ENCODE measurements around the gene PTPRG.
"Not testable (repeated sequence)": the region's sequence is repeated elsewhere in the genome, so short reads cannot be mapped to it uniquely, and the experiment has no call there.

Gene PTPRG

GRCh38 chr3:61730577-61731231 is 169.3 kb downstream of the PTPRG start:
- no peak for DNase-seq

- no peak for DNase-seq
These were observed 171.6 kb downstream of the PTPRG start for GRCh38 chr3:61733000-61733399.

- DNase-seq = no peak
These were observed 172.5 kb downstream of the PTPRG start for GRCh38 chr3:61733876-61734275.

- DNase-seq = no peak
These were observed 173.6 kb downstream of the PTPRG start for GRCh38 chr3:61734749-61735686.

GRCh38 chr3:61736506-61736905 is 175.1 kb downstream of the PTPRG start:
- no peak for DNase-seq

- DNase-seq = no peak
These were observed 178.3 kb downstream of the PTPRG start for GRCh38 chr3:61739640-61740039.

- DNase-seq = no peak
These were observed 179.1 kb downstream of the PTPRG start for GRCh38 chr3:61740494-61740893.

- no peak for DNase-seq
These were observed 180.2 kb downstream of the PTPRG start for GRCh38 chr3:61741551-61741950.

- DNase-seq = no peak
These were observed 180.6 kb downstream of the PTPRG start for GRCh38 chr3:61742006-61742405.

- no peak for DNase-seq
These were observed 181.7 kb downstream of the PTPRG start for GRCh38 chr3:61743067-61743466.

GRCh38 chr3:61743686-61744242 is 182.4 kb downstream of the PTPRG start:
- DNase-seq = no peak

- no peak for DNase-seq
These were observed 186.9 kb downstream of the PTPRG start for GRCh38 chr3:61748288-61748687.

GRCh38 chr3:61750766-61751165 is 189.4 kb downstream of the PTPRG start:
- DNase-seq = no peak

- DNase-seq = no peak
These were observed 197.5 kb downstream of the PTPRG start for GRCh38 chr3:61758839-61759238.

- DNase-seq = not testable (repeated sequence)
These were observed 199.4 kb downstream of the PTPRG start for GRCh38 chr3:61760783-61761182.

- DNase-seq = no peak
These were observed 200.5 kb downstream of the PTPRG start for GRCh38 chr3:61761694-61762430.

- DNase-seq = no peak
These were observed 203.9 kb downstream of the PTPRG start for GRCh38 chr3:61765157-61765876.

- no peak for DNase-seq
These were observed 207.1 kb downstream of the PTPRG start for GRCh38 chr3:61768284-61769037.

- no peak for DNase-seq
These were observed 208.1 kb downstream of the PTPRG start for GRCh38 chr3:61769266-61769990.

GRCh38 chr3:61771976-61772375 is 210.6 kb downstream of the PTPRG start:
- no peak for DNase-seq

GRCh38 chr3:61772456-61772855 is 211.1 kb downstream of the PTPRG start:
- DNase-seq = no peak

All from activated effector memory CD4-positive, alpha-beta T cell treated with Interleukin-2 at 50 U/mL for 16 hours (primary cell).